Measurements from ENCODE around the gene RAB10. TPM values are rescaled to one million over a fixed set of nuclear protein-coding genes. Genes with fewer than 3 reads are reported as not detected.

Gene RAB10
- total RNA-seq, 1 donor from 2014 or later, result 130 TPM

- no peak for DNase-seq (ENCODE audit: low spot score)
- Mint-ChIP-seq H3K36me3 (ENCODE audit: low read depth, unreplicated experiment) (peaks cover 11% of the 10 kb centered on the region), H3K4me3 (ENCODE audit: unreplicated experiment) (peak overlapping the region; percentile 88), H3K27ac (ENCODE audit: unreplicated experiment) (no peak overlapping the region), H3K27me3 (ENCODE audit: unreplicated experiment) (peaks cover 20% of the 10 kb centered on the region), H3K9me3 (ENCODE audit: unreplicated experiment) (no peaks in the 10 kb centered on the region), H3K4me1 (ENCODE audit: unreplicated experiment) (peaks cover 8% of the 10 kb centered on the region)
- no peak for TF ChIP-seq CTCF (IDR thresholded peaks at IDR 0.05; ENCODE audit: unreplicated experiment)
These were observed 138.4 kb downstream of the RAB10 start for GRCh38 chr2:26172189-26172870.

- no peak for DNase-seq (ENCODE audit: low spot score)
- no peak for TF ChIP-seq CTCF (IDR thresholded peaks at IDR 0.05; ENCODE audit: unreplicated experiment)
- Mint-ChIP-seq H3K36me3 (ENCODE audit: low read depth, unreplicated experiment) (peaks cover 11% of the 10 kb centered on the region), H3K27me3 (ENCODE audit: unreplicated experiment) (peaks cover 20% of the 10 kb centered on the region), H3K9me3 (ENCODE audit: unreplicated experiment) (no peaks in the 10 kb centered on the region), H3K27ac (ENCODE audit: unreplicated experiment) (no peak within 1 kb of the TSS), H3K4me3 (ENCODE audit: unreplicated experiment) (peak within 1 kb of the TSS; percentile 88), H3K4me1 (ENCODE audit: unreplicated experiment) (peaks cover 8% of the 10 kb centered on the region)
These were observed 139.2 kb downstream of the RAB10 start, which contains the start of gene GAREM2 for GRCh38 chr2:26172871-26173775. Gene GAREM2 (plus strand): TSS chr2:26173088. CDS start chr2:26173221, 133 bp downstream.

- no peak for TF ChIP-seq CTCF (IDR thresholded peaks at IDR 0.05; ENCODE audit: unreplicated experiment)
- Mint-ChIP-seq H3K4me1 (ENCODE audit: unreplicated experiment) (peaks cover 8% of the 10 kb centered on the region), H3K27me3 (ENCODE audit: unreplicated experiment) (peaks cover 20% of the 10 kb centered on the region), H3K27ac (ENCODE audit: unreplicated experiment) (no peak overlapping the region), H3K4me3 (ENCODE audit: unreplicated experiment) (peak overlapping the region; percentile 73), H3K36me3 (ENCODE audit: low read depth, unreplicated experiment) (peaks cover 11% of the 10 kb centered on the region), H3K9me3 (ENCODE audit: unreplicated experiment) (no peaks in the 10 kb centered on the region)
- DNase-seq (ENCODE audit: low spot score), result no peak
These were observed 140.0 kb downstream of the RAB10 start for GRCh38 chr2:26173776-26174482.

- Mint-ChIP-seq H3K27ac (ENCODE audit: unreplicated experiment) (no peak overlapping the region), H3K4me3 (ENCODE audit: unreplicated experiment) (peak overlapping the region; percentile 73)
- no peak for DNase-seq (ENCODE audit: low spot score)
These were observed 141.0 kb downstream of the RAB10 start for GRCh38 chr2:26174691-26175465.

More at GRCh38 chr2:26174691-26175465, 141.0 kb downstream of the RAB10 start:
- peaks cover 11% of the 10 kb centered on the region for H3K4me1 Mint-ChIP-seq (ENCODE audit: unreplicated experiment)
- peaks cover 20% of the 10 kb centered on the region for H3K27me3 Mint-ChIP-seq (ENCODE audit: unreplicated experiment)
- TF ChIP-seq CTCF (IDR thresholded peaks at IDR 0.05; ENCODE audit: unreplicated experiment), result no peak
- H3K9me3 Mint-ChIP-seq (ENCODE audit: unreplicated experiment), result no peaks in the 10 kb centered on the region
- peaks cover 11% of the 10 kb centered on the region for H3K36me3 Mint-ChIP-seq (ENCODE audit: low read depth, unreplicated experiment)

Data from endothelial cell (in vitro differentiated cells).